A549 (cell line): ENCODE results near the gene MAGI1. TPM values are rescaled to one million over a fixed set of nuclear protein-coding genes. Genes with fewer than 3 reads are reported as not detected.

Experiments
- ATAC-seq, 2 experiments: fragments of 200-7000 bp in 1 of 2; fragments of >200 bp in 1 of 2; cut with Nextera tagmentation in 1 of 2; cut with Tn5 transposase in 1 of 2; 3 replicates each; pipeline versions ENCODE4 v1.8.0 to v1.9.1; 2018 to 2020; ENCODE audit warnings: mild to moderate bottlenecking in 1 of 2, moderate library complexity in 1 of 2
- CTCF ChIA-PET: fragments of 300-600 bp; sonication (Branson Sonifier 250); formaldehyde crosslinking; extraction: SDS; loops from one replicate; lab custom pipeline; 2021; ENCODE audit warnings: antibody characterized with exemption, inconsistent platforms; lab: Yijun Ruan, JAX
- POLR2A ChIA-PET: fragments of 350-600 bp; formaldehyde crosslinking; extraction: SDS; loops from one replicate; lab custom pipeline; 2021; ENCODE audit warnings: antibody characterized with exemption, inconsistent platforms; lab: Yijun Ruan, JAX
- DNase-seq, 2 experiments: peaks; one replicate each; pipeline versions ENCODE4 v3.0.0 to v3.0.0-alpha.2; 2011 to 2016; ENCODE audit warnings: low read depth in 1 of 2, low spot score in 1 of 2
- FAIRE-seq: peaks from 2 replicates; lab custom pipeline; 2011; peaks lifted over from hg19 to GRCh38; lab: Jason Lieb, UNC
- H3K27ac ChIP-seq, 2 experiments: fragments of >200 bp; sonication (Bioruptor Twin); formaldehyde crosslinking; 3 replicates each; pipeline ENCODE4 v1.5.1; 2016 to 2017
- H3K4me1 ChIP-seq: fragments of >200 bp; sonication (Bioruptor Twin); formaldehyde crosslinking; 3 replicates; pipeline ENCODE4 v1.6.1; 2016
- H3K4me2 ChIP-seq: fragments of >200 bp; sonication (Bioruptor Twin); formaldehyde crosslinking; 3 replicates; pipeline ENCODE4 v1.6.1; 2016
- H3K4me3 ChIP-seq: fragments of >200 bp; sonication (Bioruptor Twin); formaldehyde crosslinking; 3 replicates; pipeline ENCODE4 v1.5.1; 2016
- H3K9me3 ChIP-seq: fragments of >200 bp; sonication (Bioruptor Twin); formaldehyde crosslinking; 3 replicates; pipeline ENCODE4 v1.6.1; 2016
- ATOH8 ChIP-seq: fragments of 250-450 bp; sonication (Bioruptor Pico); IDR thresholded peaks from 2 replicates; pipeline ENCODE4 v1.5.0; 2020; ENCODE audit warnings: low read depth, mild to moderate bottlenecking, moderate library complexity
- CBX2 ChIP-seq: fragments of 200-600 bp; sonication (generic); IDR thresholded peaks from 2 replicates; pipeline ENCODE4 v1.6.1; 2016; ENCODE audit warnings: low read depth, mild to moderate bottlenecking, borderline replicate concordance
- CEBPB ChIP-seq, 2 experiments: fragments of >200 bp in 1 of 2; sonication (Bioruptor Twin) in 1 of 2; formaldehyde crosslinking in 1 of 2; IDR thresholded peaks; 2 replicates each; pipeline ENCODE4 v1.6.1; 2012 to 2016
- CHD2 ChIP-seq: fragments of 150-350 bp; IDR thresholded peaks from 2 replicates; pipeline ENCODE4 v1.6.1; 2014; ENCODE audit warnings: low read length; ENCODE audit not compliant: partially characterized antibody
- CHD4 ChIP-seq: fragments of 200-600 bp; sonication (generic); IDR thresholded peaks from 2 replicates; pipeline ENCODE4 v1.6.1; 2016; ENCODE audit warnings: antibody characterized with exemption, mild to moderate bottlenecking, borderline replicate concordance
- FOSB ChIP-seq: fragments of 250-450 bp; sonication (Bioruptor Pico); IDR thresholded peaks from 2 replicates; pipeline ENCODE4 v1.5.0; 2020; ENCODE audit warnings: mild to moderate bottlenecking, moderate library complexity
- FOSL2 ChIP-seq, 2 experiments: fragments of 450-650 bp in 1 of 2; fragments of >200 bp in 1 of 2; sonication (Bioruptor Twin) in 1 of 2; formaldehyde crosslinking; IDR thresholded peaks; 2 replicates each; pipeline versions ENCODE4 v1.5.0 to v1.6.1; 2016 to 2020; ENCODE audit warnings: mild to moderate bottlenecking in 1 of 2, moderate library complexity in 1 of 2
- FOXS1 ChIP-seq: fragments of 250-450 bp; sonication (Bioruptor Pico); IDR thresholded peaks from 2 replicates; pipeline ENCODE4 v1.5.0; 2020; ENCODE audit warnings: mild to moderate bottlenecking, moderate library complexity
- GATA3 ChIP-seq: IDR thresholded peaks from 2 replicates; pipeline ENCODE4 v1.6.1; 2012; ENCODE audit warnings: borderline replicate concordance
- HDAC2 ChIP-seq: fragments of 200-600 bp; sonication (generic); IDR thresholded peaks from 2 replicates; pipeline ENCODE4 v1.6.1; 2016
- HOXA7 ChIP-seq: fragments of 250-450 bp; sonication (Bioruptor Pico); IDR thresholded peaks from 2 replicates; pipeline ENCODE4 v1.5.0; 2020; ENCODE audit warnings: mild to moderate bottlenecking, moderate library complexity
- HOXB5 ChIP-seq: fragments of 250-450 bp; sonication (Bioruptor Pico); IDR thresholded peaks from 2 replicates; pipeline ENCODE4 v1.5.0; 2020; ENCODE audit warnings: mild to moderate bottlenecking, moderate library complexity
- JUN ChIP-seq, 2 experiments: fragments of >200 bp; sonication (Bioruptor Twin); formaldehyde crosslinking; IDR thresholded peaks; 2 replicates in 1 of 2; 3 replicates in 1 of 2; pipeline ENCODE4 v1.6.1; 2016 to 2017
- MAFK ChIP-seq: fragments of 450-650 bp; IDR thresholded peaks from 2 replicates; pipeline ENCODE4 v1.6.1; 2014; ENCODE audit not compliant: partially characterized antibody
- NPAS2 ChIP-seq: fragments of 250-450 bp; sonication (Bioruptor Pico); IDR thresholded peaks from 2 replicates; pipeline ENCODE4 v1.8.0; 2022; ENCODE audit warnings: mild to moderate bottlenecking, moderate library complexity, borderline replicate concordance
- PBX3 ChIP-seq: IDR thresholded peaks from 2 replicates; pipeline ENCODE4 v1.6.1; 2012
- PHF8 ChIP-seq: fragments of 200-600 bp; sonication (generic); IDR thresholded peaks from 2 replicates; pipeline ENCODE4 v1.6.1; 2016; ENCODE audit warnings: low read depth, mild to moderate bottlenecking, antibody characterized with exemption, moderate library complexity, borderline replicate concordance
- RARB ChIP-seq: fragments of 250-450 bp; sonication (Bioruptor Pico); IDR thresholded peaks from 2 replicates; pipeline ENCODE4 v1.8.0; 2021; ENCODE audit warnings: mild to moderate bottlenecking, moderate library complexity
- SMC3 ChIP-seq: fragments of >200 bp; sonication (Bioruptor Twin); formaldehyde crosslinking; IDR thresholded peaks from 3 replicates; pipeline ENCODE4 v1.6.1; 2018; ENCODE audit warnings: inconsistent platforms
- TP53 ChIP-seq: fragments of 250-450 bp; sonication (Bioruptor Pico); IDR thresholded peaks from 2 replicates; pipeline ENCODE4 v1.5.0; 2021; ENCODE audit warnings: mild to moderate bottlenecking, moderate library complexity
- ZFP36 ChIP-seq: fragments of 450-650 bp; IDR thresholded peaks from 2 replicates; pipeline ENCODE4 v1.6.1; 2014; ENCODE audit warnings: borderline replicate concordance; ENCODE audit not compliant: partially characterized antibody
- ZNF302 ChIP-seq: fragments of 250-450 bp; sonication (Bioruptor Pico); IDR thresholded peaks from 2 replicates; pipeline ENCODE4 v1.9.0; 2021; ENCODE audit warnings: inconsistent platforms, mild to moderate bottlenecking, moderate library complexity
- ZSCAN20 ChIP-seq: fragments of 250-450 bp; sonication (Bioruptor Pico); IDR thresholded peaks from 2 replicates; pipeline ENCODE4 v1.8.0; 2022; ENCODE audit warnings: mild to moderate bottlenecking, moderate library complexity
- WGBS: methylation state at CpG from one replicate; pipeline ENCODE4 v1.1.6; 2017; ENCODE audit errors: missing lambda C conversion rate; 5-methylcytosine and 5-hydroxymethylcytosine counted together
- polyA plus RNA-seq, 4 experiments: library from polyadenylated mRNA; depleted of rRNA in 3 of 4; stranded (reverse); fragments of >200 nt; fragmentation: RNase III in 1 of 4; extraction: RNeasy Plus Mini Kit Qiagen cat#74134 plus additional on column Dnase treatment in 1 of 4; gene quantifications; 2 replicates in 3 of 4; 3 replicates in 1 of 4; pipeline ENCODE4 v1.2.3, GENCODE V29; 2011 to 2017
- TF ChIP-seq, protein P1 (sequence below): fragments of 250-450 bp; sonication (Bioruptor Pico); IDR thresholded peaks from 2 replicates; pipeline ENCODE4 v1.5.0; 2021; ENCODE audit warnings: mild to moderate bottlenecking, moderate library complexity, borderline replicate concordance
- TF ChIP-seq, protein P2 (sequence below): fragments of 150-350 bp; IDR thresholded peaks from 2 replicates; pipeline ENCODE4 v1.6.1; 2014; ENCODE audit warnings: low read depth, mild to moderate bottlenecking, low read length
- TF ChIP-seq, protein P3 (sequence below): fragments of >200 bp; sonication (Bioruptor Twin); formaldehyde crosslinking; IDR thresholded peaks from 3 replicates; pipeline ENCODE4 v1.5.1; 2016

Gene MAGI1
- polyA plus RNA-seq, 2 of the 4 experiments (the other 2 are of a cell fraction) = 4.7 to 6.6 TPM

GRCh38 chr3:65963787-65964677 is 74.7 kb downstream of the MAGI1 start (continued):
- no peak for TF ChIP-seq PHF8
- no peak for TF ChIP-seq HDAC2
- TF ChIP-seq CEBPB (IDR thresholded peaks at IDR 0.05) = 0 out of 4 replicates have a peak, but pooled peaks of 1 of the 2 experiments have one; percentile 26
- TF ChIP-seq, protein P1, sequence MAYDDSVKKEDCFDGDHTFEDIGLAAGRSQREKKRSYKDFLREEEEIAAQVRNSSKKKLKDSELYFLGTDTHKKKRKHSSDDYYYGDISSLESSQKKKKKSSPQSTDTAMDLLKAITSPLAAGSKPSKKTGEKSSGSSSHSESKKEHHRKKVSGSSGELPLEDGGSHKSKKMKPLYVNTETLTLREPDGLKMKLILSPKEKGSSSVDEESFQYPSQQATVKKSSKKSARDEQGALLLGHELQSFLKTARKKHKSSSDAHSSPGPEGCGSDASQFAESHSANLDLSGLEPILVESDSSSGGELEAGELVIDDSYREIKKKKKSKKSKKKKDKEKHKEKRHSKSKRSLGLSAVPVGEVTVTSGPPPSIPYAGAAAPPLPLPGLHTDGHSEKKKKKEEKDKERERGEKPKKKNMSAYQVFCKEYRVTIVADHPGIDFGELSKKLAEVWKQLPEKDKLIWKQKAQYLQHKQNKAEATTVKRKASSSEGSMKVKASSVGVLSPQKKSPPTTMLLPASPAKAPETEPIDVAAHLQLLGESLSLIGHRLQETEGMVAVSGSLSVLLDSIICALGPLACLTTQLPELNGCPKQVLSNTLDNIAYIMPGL = no peak
- TF ChIP-seq MAFK = no peak
- TF ChIP-seq RARB (CRISPR knock-in tag) = no peak
- no peak for TF ChIP-seq NPAS2 (CRISPR knock-in tag)
- peak; percentile 65 for TF ChIP-seq FOSL2 (IDR thresholded peaks at IDR 0.05)
- TF ChIP-seq FOSL2 (CRISPR knock-in tag; IDR thresholded peaks at IDR 0.05) = peak; percentile 88
- no peak for TF ChIP-seq PBX3

- Histone ChIP-seq H3K9me3 (no peaks in the 10 kb centered on the region), H3K4me1 (peaks cover 26% of the 10 kb centered on the region), H3K4me3 (no peak overlapping the region), H3K4me2 (no peak overlapping the region), H3K27ac (no peak overlapping the region)
- FAIRE-seq (no peak), DNase-seq (no peak), ATAC-seq (no peak)
- no peak for TF ChIP-seq TP53 (CRISPR knock-in tag)
- TF ChIP-seq SMC3 = no peak
- TF ChIP-seq, protein P2, sequence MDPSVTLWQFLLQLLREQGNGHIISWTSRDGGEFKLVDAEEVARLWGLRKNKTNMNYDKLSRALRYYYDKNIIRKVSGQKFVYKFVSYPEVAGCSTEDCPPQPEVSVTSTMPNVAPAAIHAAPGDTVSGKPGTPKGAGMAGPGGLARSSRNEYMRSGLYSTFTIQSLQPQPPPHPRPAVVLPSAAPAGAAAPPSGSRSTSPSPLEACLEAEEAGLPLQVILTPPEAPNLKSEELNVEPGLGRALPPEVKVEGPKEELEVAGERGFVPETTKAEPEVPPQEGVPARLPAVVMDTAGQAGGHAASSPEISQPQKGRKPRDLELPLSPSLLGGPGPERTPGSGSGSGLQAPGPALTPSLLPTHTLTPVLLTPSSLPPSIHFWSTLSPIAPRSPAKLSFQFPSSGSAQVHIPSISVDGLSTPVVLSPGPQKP = no peak
- TF ChIP-seq HOXB5 = no peak
- no peak for TF ChIP-seq ZSCAN20 (CRISPR knock-in tag)
- no peak for TF ChIP-seq FOSB (CRISPR knock-in tag)
- no peak for TF ChIP-seq NPAS2 (CRISPR knock-in tag)
- ChIA-PET POLR2A (no interaction called here), CTCF (interaction anchor here (1.2 kb wide), 1 partner anchor 78 kb away, joined by 3 read pairs; no protein-coding TSS in a partner anchor)
- 80% methylated on average over 3 of the region's 3 CpGs for whole genome bisulfite sequencing
Measured at GRCh38 chr3:65961733-65962132, 77.0 kb downstream of the MAGI1 start.

- Histone ChIP-seq H3K4me3 (no peak overlapping the region), H3K4me1 (peaks cover 32% of the 10 kb centered on the region), H3K4me2 (no peak overlapping the region), H3K27ac (no peak overlapping the region), H3K9me3 (no peaks in the 10 kb centered on the region)
- FAIRE-seq = no peak
- DNase-seq = no peak
- CTCF ChIA-PET = interaction anchor here (0.6 kb wide), 1 partner anchor 177 kb away, joined by 3 read pairs; no protein-coding TSS in a partner anchor
- WGBS = 83% methylated on average over 2 of the region's 2 CpGs
- no peak for TF ChIP-seq CEBPB (IDR thresholded peaks at IDR 0.05)
- no peak for TF ChIP-seq CHD2
- TF ChIP-seq CBX2 = no peak
- no peak for TF ChIP-seq ZFP36
- no peak for TF ChIP-seq ATOH8 (CRISPR knock-in tag)
- no peak for TF ChIP-seq HOXA7 (CRISPR knock-in tag)
- TF ChIP-seq ZNF302 = no peak
- no peak for TF ChIP-seq GATA3
- TF ChIP-seq MAFK = no peak
- TF ChIP-seq, protein P3, sequence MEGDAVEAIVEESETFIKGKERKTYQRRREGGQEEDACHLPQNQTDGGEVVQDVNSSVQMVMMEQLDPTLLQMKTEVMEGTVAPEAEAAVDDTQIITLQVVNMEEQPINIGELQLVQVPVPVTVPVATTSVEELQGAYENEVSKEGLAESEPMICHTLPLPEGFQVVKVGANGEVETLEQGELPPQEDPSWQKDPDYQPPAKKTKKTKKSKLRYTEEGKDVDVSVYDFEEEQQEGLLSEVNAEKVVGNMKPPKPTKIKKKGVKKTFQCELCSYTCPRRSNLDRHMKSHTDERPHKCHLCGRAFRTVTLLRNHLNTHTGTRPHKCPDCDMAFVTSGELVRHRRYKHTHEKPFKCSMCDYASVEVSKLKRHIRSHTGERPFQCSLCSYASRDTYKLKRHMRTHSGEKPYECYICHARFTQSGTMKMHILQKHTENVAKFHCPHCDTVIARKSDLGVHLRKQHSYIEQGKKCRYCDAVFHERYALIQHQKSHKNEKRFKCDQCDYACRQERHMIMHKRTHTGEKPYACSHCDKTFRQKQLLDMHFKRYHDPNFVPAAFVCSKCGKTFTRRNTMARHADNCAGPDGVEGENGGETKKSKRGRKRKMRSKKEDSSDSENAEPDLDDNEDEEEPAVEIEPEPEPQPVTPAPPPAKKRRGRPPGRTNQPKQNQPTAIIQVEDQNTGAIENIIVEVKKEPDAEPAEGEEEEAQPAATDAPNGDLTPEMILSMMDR = no peak
- no peak for TF ChIP-seq CHD4
- TF ChIP-seq FOXS1 = no peak
- TF ChIP-seq JUN (IDR thresholded peaks at IDR 0.05) = no peak
- ATAC-seq = no peak
- POLR2A ChIA-PET = no interaction called here
Measured at GRCh38 chr3:65961128-65961527, 77.6 kb downstream of the MAGI1 start.
